Activated T-cell treated with anti-CD3 and anti-CD28 coated beads for 48 hours (primary cell): ENCODE data around the gene COLQ.
"Not testable (repeated sequence)": the region's sequence is repeated elsewhere in the genome, so short reads cannot be mapped to it uniquely, and the experiment has no call there.

Experiments used
- DNase-seq: peaks from one replicate; pipeline ENCODE4 v3.0.0-alpha.2; 2020; ENCODE audit warnings: low read depth

Gene COLQ

GRCh38 chr3:15426579-15427118 is 94.9 kb downstream of the COLQ start:
- DNase-seq = no peak

GRCh38 chr3:15420871-15421270 is 100.6 kb downstream of the COLQ start:
- no peak for DNase-seq

GRCh38 chr3:15410966-15411365 is 110.5 kb downstream of the COLQ start:
- DNase-seq = not testable (repeated sequence)

GRCh38 chr3:15409774-15410173 is 111.7 kb downstream of the COLQ start:
- DNase-seq = no peak

- DNase-seq = no peak
Observed at GRCh38 chr3:15409239-15409638, 112.3 kb downstream of the COLQ start.

- DNase-seq = no peak
Observed at GRCh38 chr3:15405448-15406050, 116.0 kb downstream of the COLQ start.

- no peak for DNase-seq
Observed at GRCh38 chr3:15404767-15405166, 116.7 kb downstream of the COLQ start.

- no peak for DNase-seq
Observed at GRCh38 chr3:15403965-15404364, 117.5 kb downstream of the COLQ start.

- no peak for DNase-seq
Observed at GRCh38 chr3:15403495-15403894, 118.0 kb downstream of the COLQ start.

GRCh38 chr3:15401936-15402335 is 119.6 kb downstream of the COLQ start:
- no peak for DNase-seq
